HEK293 (cell line): ENCODE results near the gene CTPS2.

Source experiments
- ATF2 ChIP-seq: fragments of 450-650 bp; formaldehyde crosslinking; IDR thresholded peaks from 2 replicates; pipeline ENCODE4 v1.5.1; 2016; ENCODE audit warnings: missing biosample characterization, missing genetic modification characterization, low read depth
- CTCF ChIP-seq: fragments of 450-650 bp; formaldehyde crosslinking; IDR thresholded peaks from 2 replicates; pipeline ENCODE4 v1.5.1; 2016; ENCODE audit warnings: missing biosample characterization, missing genetic modification characterization
- OVOL3 ChIP-seq: fragments of 450-650 bp; formaldehyde crosslinking; IDR thresholded peaks from 2 replicates; pipeline ENCODE4 v1.5.1; 2016; ENCODE audit warnings: missing biosample characterization, missing genetic modification characterization
- TCF7L2 ChIP-seq: IDR thresholded peaks from 2 replicates; pipeline ENCODE4 v1.6.1; 2011; ENCODE audit warnings: low read depth, mild to moderate bottlenecking, inconsistent platforms, low read length, moderate library complexity, borderline replicate concordance
- ZBTB1 ChIP-seq: fragments of 450-650 bp; formaldehyde crosslinking; IDR thresholded peaks from 2 replicates; pipeline ENCODE4 v1.5.1; 2016; ENCODE audit warnings: missing biosample characterization, missing genetic modification characterization
- ZNF274 ChIP-seq, 2 experiments: fragments of 200-500 bp in 1 of 2; fragments of 450-650 bp in 1 of 2; sonication (Bioruptor generic) in 1 of 2; formaldehyde crosslinking in 1 of 2; IDR thresholded peaks; 2 replicates each; pipeline versions ENCODE4 v1.5.1 to v1.6.1; 2014 to 2016; ENCODE audit warnings: borderline replicate concordance in 1 of 2, inconsistent platforms in 1 of 2, low read length in 1 of 2, missing biosample characterization in 1 of 2, missing genetic modification characterization in 1 of 2
- ZNF701 ChIP-seq: fragments of 450-650 bp; formaldehyde crosslinking; IDR thresholded peaks from 2 replicates; pipeline ENCODE4 v1.5.1; 2016; ENCODE audit warnings: missing biosample characterization, missing genetic modification characterization
- ZNF76 ChIP-seq: fragments of 450-650 bp; formaldehyde crosslinking; IDR thresholded peaks from 2 replicates; pipeline ENCODE4; 2016; ENCODE audit warnings: low read depth, missing biosample characterization, missing genetic modification characterization, borderline replicate concordance

GRCh38 chrX:16730450-16730849, 18.0 kb upstream of the CTPS2 start:
- TF ChIP-seq CTCF (tag by site-specific recombination) (no peak), ATF2 (tag by site-specific recombination) (no peak), TCF7L2 (no peak), ZNF76 (tag by site-specific recombination) (no peak), ZNF701 (no peak), ZBTB1 (tag by site-specific recombination) (no peak), OVOL3 (no peak), ZNF274 (IDR thresholded peaks at IDR 0.05; ENCODE audit: low read length) (no peak), ZNF274 (tag by site-specific recombination; IDR thresholded peaks at IDR 0.05; ENCODE audit: borderline replicate concordance) (no peak)
